H1 (cell line): ENCODE measurements around the gene ANKFY1. TPM values are rescaled to one million over a fixed set of nuclear protein-coding genes. Genes with fewer than 3 reads are reported as not detected.

Source experiments
- CTCF ChIA-PET: fragments of 300-600 bp; sonication (Branson Sonifier 250); formaldehyde crosslinking; loops from one replicate; lab custom pipeline; 2021; ENCODE audit not compliant: partially characterized antibody; lab: Charles Lee
- POLR2A ChIA-PET: fragments of 300-600 bp; sonication (Branson Sonifier 250); formaldehyde crosslinking; loops from one replicate; lab custom pipeline; 2021; ENCODE audit warnings: inconsistent platforms; ENCODE audit not compliant: partially characterized antibody; lab: Charles Lee
- DNase-seq, 2 experiments: peaks; one replicate each; pipeline versions ENCODE4 v3.0.0 to v3.0.0-alpha.2; 2010 to 2022; ENCODE audit warnings: low spot score in 2 of 2, low read depth in 1 of 2, mixed read lengths in 1 of 2
- FAIRE-seq: peaks from 2 replicates; lab custom pipeline; 2011; peaks lifted over from hg19 to GRCh38; lab: Jason Lieb, UNC
- H2AFZ ChIP-seq: 2 replicates; pipeline ENCODE4 v1.8.1; 2012; ENCODE audit warnings: low read length, inconsistent platforms
- H2AK5ac ChIP-seq: 2 replicates; pipeline ENCODE4 v1.6.1; 2013; ENCODE audit warnings: low read depth, low read length
- H2BK120ac ChIP-seq: replicated peaks from 2 replicates; pipeline ENCODE3; 2013; ENCODE audit warnings: low read depth, low read length, inconsistent platforms
- H2BK12ac ChIP-seq: 2 replicates; pipeline ENCODE4 v1.6.1; 2013; ENCODE audit warnings: low read depth, low read length
- H2BK15ac ChIP-seq: 2 replicates; pipeline ENCODE4 v1.6.1; 2013; ENCODE audit warnings: low read length
- H2BK20ac ChIP-seq: 2 replicates; pipeline ENCODE4 v1.6.1; 2013; ENCODE audit warnings: low read length
- H2BK5ac ChIP-seq: 2 replicates; pipeline ENCODE4 v1.6.1; 2013; ENCODE audit warnings: low read depth, low read length
- H3K14ac ChIP-seq: 2 replicates; pipeline ENCODE4 v1.6.1; 2013; ENCODE audit warnings: inconsistent platforms; ENCODE audit not compliant: insufficient read length
- H3K18ac ChIP-seq: 2 replicates; pipeline ENCODE4 v1.6.1; 2013; ENCODE audit warnings: low read length; ENCODE audit errors: extremely low read depth
- H3K23ac ChIP-seq: 2 replicates; pipeline ENCODE4 v1.6.1; 2013; ENCODE audit warnings: inconsistent platforms; ENCODE audit not compliant: insufficient read length
- H3K23me2 ChIP-seq: 2 replicates; pipeline ENCODE4 v1.6.1; 2013; ENCODE audit warnings: low read depth, low read length
- H3K27ac ChIP-seq: 2 replicates; pipeline ENCODE4 v1.6.1; 2011; ENCODE audit warnings: low read depth, low read length, inconsistent platforms
- H3K27me3 ChIP-seq, 4 experiments: replicated peaks in 1 of 4; 1 replicate in 1 of 4; 2 replicates in 3 of 4; pipeline versions ENCODE4 v1.6.1 to v1.8.1; 2011 to 2013; ENCODE audit warnings: low read length in 3 of 4, mild to moderate bottlenecking in 3 of 4, inconsistent platforms in 2 of 4, mixed read lengths in 2 of 4, moderate library complexity in 1 of 4; ENCODE audit not compliant: control insufficient read depth in 3 of 4, insufficient read depth in 3 of 4; ENCODE audit errors: extremely low read depth in 1 of 4
- H3K36me3 ChIP-seq, 4 experiments: 2 replicates each; pipeline versions ENCODE4 v1.6.1 to v1.8.1; 2011 to 2013; ENCODE audit warnings: mild to moderate bottlenecking in 4 of 4, low read length in 3 of 4, moderate library complexity in 2 of 4, control low read depth in 1 of 4, inconsistent platforms in 1 of 4; ENCODE audit not compliant: insufficient read depth in 4 of 4, control insufficient read depth in 2 of 4
- H3K4ac ChIP-seq: replicated peaks from 2 replicates; pipeline ENCODE3; 2013; ENCODE audit warnings: low read length, low read depth, mixed read lengths, inconsistent platforms; ENCODE audit not compliant: insufficient read length
- H3K4me1 ChIP-seq, 4 experiments: replicated peaks in 1 of 4; 1 replicate in 1 of 4; 2 replicates in 3 of 4; pipeline versions ENCODE4 v1.6.1 to v1.8.1; 2011 to 2013; ENCODE audit warnings: low read length in 3 of 4, inconsistent platforms in 2 of 4, mixed read lengths in 1 of 4; ENCODE audit not compliant: insufficient read depth in 4 of 4, control insufficient read depth in 3 of 4
- H3K4me2 ChIP-seq, 2 experiments: 2 replicates each; pipeline versions ENCODE4 v1.6.1 to v1.8.1; 2011 to 2013; ENCODE audit warnings: low read depth in 2 of 2, low read length in 2 of 2, control low read depth in 1 of 2, inconsistent platforms in 1 of 2, mild to moderate bottlenecking in 1 of 2; ENCODE audit not compliant: insufficient read depth in 1 of 2
- H3K4me3 ChIP-seq, 4 experiments: fragments of 200-600, 300-600 bp in 1 of 4; sonication (generic), shearing (Covaris generic), sonication (Bioruptor Twin) in 1 of 4; 2 replicates each; pipeline versions ENCODE4 v1.5.1 to v1.8.1; 2011 to 2016; ENCODE audit warnings: low read length in 4 of 4, low read depth in 3 of 4, control low read depth in 2 of 4, inconsistent platforms in 2 of 4, mild to moderate bottlenecking in 2 of 4, mixed read lengths in 1 of 4, moderate library complexity in 1 of 4; ENCODE audit not compliant: insufficient read depth in 2 of 4; ENCODE audit errors: extremely low read depth in 1 of 4
- H3K56ac ChIP-seq: replicated peaks from 2 replicates; pipeline ENCODE3; 2013; ENCODE audit warnings: low read depth, mild to moderate bottlenecking, mixed read lengths, low read length, inconsistent platforms; ENCODE audit not compliant: insufficient read length
- H3K79me1 ChIP-seq: 2 replicates; pipeline ENCODE4 v1.6.1; 2013; ENCODE audit warnings: low read depth, low read length, control low read depth
- H3K79me2 ChIP-seq, 2 experiments: 2 replicates each; pipeline versions ENCODE4 v1.6.1 to v1.8.1; 2012 to 2013; ENCODE audit warnings: low read length in 2 of 2, mild to moderate bottlenecking in 2 of 2, inconsistent platforms in 1 of 2; ENCODE audit not compliant: insufficient read depth in 2 of 2, control insufficient read depth in 1 of 2
- H3K9ac ChIP-seq, 4 experiments: replicated peaks in 1 of 4; 1 replicate in 1 of 4; 2 replicates in 3 of 4; pipeline versions ENCODE4 v1.6.1 to v1.8.1; 2011 to 2013; ENCODE audit warnings: low read depth in 3 of 4, low read length in 3 of 4, control low read depth in 2 of 4, mild to moderate bottlenecking in 2 of 4, moderate library complexity in 2 of 4, inconsistent platforms in 1 of 4; ENCODE audit errors: extremely low read depth in 1 of 4
- H3K9me3 ChIP-seq, 2 experiments: 2 replicates each; pipeline versions ENCODE4 v1.6.1 to v1.8.1; 2012 to 2013; ENCODE audit warnings: mild to moderate bottlenecking in 2 of 2, moderate library complexity in 2 of 2, control low read depth in 1 of 2, inconsistent platforms in 1 of 2, low read depth in 1 of 2, low read length in 1 of 2, mixed read lengths in 1 of 2; ENCODE audit not compliant: insufficient read depth in 2 of 2
- H4K20me1 ChIP-seq, 2 experiments: replicated peaks in 1 of 2; 2 replicates each; pipeline versions ENCODE3 to v1.8.1; 2011 to 2013; ENCODE audit warnings: inconsistent platforms in 2 of 2, low read length in 2 of 2, mild to moderate bottlenecking in 1 of 2; ENCODE audit not compliant: insufficient read depth in 2 of 2, control insufficient read depth in 1 of 2
- H4K5ac ChIP-seq: 2 replicates; pipeline ENCODE4 v1.6.1; 2013; ENCODE audit warnings: low read length, low read depth, mixed read lengths, inconsistent platforms; ENCODE audit not compliant: insufficient read length
- H4K8ac ChIP-seq: 2 replicates; pipeline ENCODE4 v1.8.0; 2013; ENCODE audit warnings: mild to moderate bottlenecking, moderate library complexity, low read length, inconsistent platforms; ENCODE audit not compliant: insufficient read depth; ENCODE audit errors: extremely low read depth
- H4K91ac ChIP-seq: replicated peaks from 2 replicates; pipeline ENCODE3; 2013; ENCODE audit warnings: low read length, mixed read lengths, inconsistent platforms; ENCODE audit not compliant: insufficient read length
- HDAC2 ChIP-seq, 2 experiments: fragments of 300-600 bp in 1 of 2; sonication (generic) in 1 of 2; IDR thresholded peaks; 2 replicates each; pipeline ENCODE4 v1.6.1; 2011 to 2012; ENCODE audit warnings: low read depth in 2 of 2, low read length in 2 of 2, mild to moderate bottlenecking in 2 of 2, moderate library complexity in 2 of 2, borderline replicate concordance in 1 of 2, inconsistent platforms in 1 of 2
- KDM1A ChIP-seq: fragments of 200-600, 300-600 bp; sonication (generic); IDR thresholded peaks from 2 replicates; pipeline ENCODE4 v1.7.1; 2016; ENCODE audit warnings: mild to moderate bottlenecking, low read length, borderline replicate concordance
- NANOG ChIP-seq: IDR thresholded peaks from 2 replicates; pipeline ENCODE4 v1.6.1; 2011; ENCODE audit warnings: low read length, low read depth, mild to moderate bottlenecking, inconsistent platforms; ENCODE audit not compliant: insufficient read depth, poor library complexity, severe bottlenecking
- SIRT6 ChIP-seq: IDR thresholded peaks from one replicate; pipeline ENCODE4 v1.7.1; 2012; ENCODE audit warnings: low read length, inconsistent platforms
- TAF1 ChIP-seq: IDR thresholded peaks from 2 replicates; pipeline ENCODE4 v1.6.1; 2011; ENCODE audit warnings: mild to moderate bottlenecking, low read depth, low read length
- WGBS, 2 experiments: shearing (Covaris generic) in 1 of 2; methylation state at CpG; one replicate each; pipeline versions ENCODE4 v1.1.6 to v1.1.7; 2013 to 2015; ENCODE audit warnings: low lambda C conversion rate in 2 of 2, mixed read lengths in 2 of 2, inconsistent platforms in 1 of 2, low coverage in 1 of 2, missing lambda C conversion rate in 1 of 2; ENCODE audit not compliant: insufficient replicate concordance in 2 of 2, insufficient coverage in 1 of 2, insufficient read length in 1 of 2; ENCODE audit errors: extremely low coverage in 1 of 2, missing lambda C conversion rate in 1 of 2; 5-methylcytosine and 5-hydroxymethylcytosine counted together
- polyA plus RNA-seq, 7 experiments: library from polyadenylated mRNA; depleted of rRNA in 3 of 7; stranded (reverse) in 5 of 7; unstranded in 2 of 7; fragments of >200 nt in 5 of 7; fragments of 200-250 nt in 2 of 7; gene quantifications; 1 replicate in 5 of 7; 2 replicates in 1 of 7; 4 replicates in 1 of 7; pipeline versions ENCODE4 v1.2.1 to v1.2.3, GENCODE V29; 2011 to 2013; ENCODE audit warnings: missing spikeins in 2 of 7, mixed read lengths in 2 of 7
- total RNA-seq: library from RNA; stranded (reverse); fragmentation: NEBNext Ultra II Directional; extraction: Animal tissue kit (Norgen Biotek cat#: 25700); gene quantifications from 2 replicates; pipeline ENCODE4 v1.2.1, GENCODE V29; 2021

Gene ANKFY1
- total and polyA plus RNA-seq, 2 of the 8 experiments (the other 6 are each of a cell fraction or from before 2014, with no cell fraction given): 28.3 to 45.3 TPM

GRCh38 chr17:4272972-4273368 is 9.2 kb upstream of the ANKFY1 start:
- H3K56ac ChIP-seq: no peak overlapping the region
- no peak overlapping the region for H3K4ac ChIP-seq
- WGBS, 2 experiments: 97% methylated on average over 4 of the region's 4 CpGs; no CpG with 5 or more reads in 1 of the 2 experiments
- ChIA-PET POLR2A (interaction anchor here (0.6 to 1.3 kb wide), 6 partner anchors 11 to 135 kb away, joined by 3 to 4 read pairs (median 3); no protein-coding TSS in a partner anchor), CTCF (interaction anchor here (1.0 to 1.7 kb wide), 3 partner anchors 22 to 57 kb away, joined by 3 to 10 read pairs (median 3); no protein-coding TSS in a partner anchor)
- H3K23ac ChIP-seq: no peak overlapping the region
- H3K23me2 ChIP-seq: no peaks in the 10 kb centered on the region
- no peak overlapping the region for H4K5ac ChIP-seq
- no peak overlapping the region for H2AK5ac ChIP-seq
- H2BK5ac ChIP-seq: no peak overlapping the region
- no peak overlapping the region for H3K18ac ChIP-seq
- H3K36me3 ChIP-seq: peaks cover 3 to 42% (median 27%) of the 10 kb centered on the region in 4 experiments; a peak in 6 of 8 replicates
- no peak for DNase-seq
- peaks cover 0 to 2% (median 0%) of the 10 kb centered on the region in 4 experiments; a peak in 1 of 7 replicates for H3K4me1 ChIP-seq
- H4K91ac ChIP-seq: no peak overlapping the region
- H2BK12ac ChIP-seq: no peak overlapping the region
- peaks cover 3 to 8% of the 10 kb centered on the region in 2 experiments for H4K20me1 ChIP-seq
- H3K79me1 ChIP-seq: peaks cover 5% of the 10 kb centered on the region
- no peak overlapping the region for H3K14ac ChIP-seq
- TF ChIP-seq KDM1A (no peak), HDAC2 (IDR thresholded peaks at IDR 0.05; ENCODE audit: borderline replicate concordance in 1 of 2, low read depth in 2 of 2, low read length in 2 of 2) (no peak), NANOG (no peak), TAF1 (no peak), SIRT6 (no peak)
- no peaks in the 10 kb centered on the region for H3K27me3 ChIP-seq
- H3K9ac ChIP-seq: no peak overlapping the region
- no peak overlapping the region for H3K4me2 ChIP-seq
- H3K4me3 ChIP-seq: no peak overlapping the region
- H3K27ac ChIP-seq: no peak overlapping the region
- H4K8ac ChIP-seq: no peak overlapping the region
- no peak overlapping the region for H2AFZ ChIP-seq
- H3K79me2 ChIP-seq: peaks cover 0 to 33% of the 10 kb centered on the region in 2 experiments; a peak in 3 of 4 replicates
- no peaks in the 10 kb centered on the region for H3K9me3 ChIP-seq
- no peak overlapping the region for H2BK15ac ChIP-seq
- no peak for FAIRE-seq
- H2BK20ac ChIP-seq: no peak overlapping the region
- H2BK120ac ChIP-seq: no peak overlapping the region
